HEK293 (cell line): ENCODE results near the gene NAV3.

Source experiments
- CTCF ChIP-seq: fragments of 450-650 bp; formaldehyde crosslinking; IDR thresholded peaks from 2 replicates; pipeline ENCODE4 v1.5.1; 2016; ENCODE audit warnings: missing biosample characterization, missing genetic modification characterization
- KLF16 ChIP-seq: fragments of 450-650 bp; formaldehyde crosslinking; IDR thresholded peaks from 2 replicates; pipeline ENCODE4 v1.5.1; 2017; ENCODE audit warnings: missing biosample characterization, missing genetic modification characterization
- PRDM2 ChIP-seq: fragments of 450-650 bp; formaldehyde crosslinking; IDR thresholded peaks from 2 replicates; pipeline ENCODE4 v1.5.1; 2016; ENCODE audit warnings: missing biosample characterization, missing genetic modification characterization, borderline replicate concordance
- YY2 ChIP-seq: fragments of 450-650 bp; formaldehyde crosslinking; IDR thresholded peaks from 2 replicates; pipeline ENCODE4 v1.5.1; 2016; ENCODE audit warnings: missing biosample characterization, missing genetic modification characterization
- ZBTB1 ChIP-seq: fragments of 450-650 bp; formaldehyde crosslinking; IDR thresholded peaks from 2 replicates; pipeline ENCODE4 v1.5.1; 2016; ENCODE audit warnings: missing biosample characterization, missing genetic modification characterization
- ZBTB8A ChIP-seq: fragments of 450-650 bp; formaldehyde crosslinking; IDR thresholded peaks from 2 replicates; pipeline ENCODE4 v1.5.1; 2016; ENCODE audit warnings: missing biosample characterization, missing genetic modification characterization
- ZNF133 ChIP-seq: fragments of 450-650 bp; formaldehyde crosslinking; IDR thresholded peaks from 2 replicates; pipeline ENCODE4 v1.5.1; 2016; ENCODE audit warnings: missing biosample characterization, missing genetic modification characterization
- ZNF138 ChIP-seq: fragments of 450-650 bp; formaldehyde crosslinking; IDR thresholded peaks from 2 replicates; pipeline ENCODE4 v1.5.1; 2016; ENCODE audit warnings: missing biosample characterization, missing genetic modification characterization, borderline replicate concordance
- ZNF175 ChIP-seq: fragments of 450-650 bp; formaldehyde crosslinking; IDR thresholded peaks from 2 replicates; pipeline ENCODE4 v1.5.1; 2016; ENCODE audit warnings: missing biosample characterization, missing genetic modification characterization
- ZNF26 ChIP-seq: fragments of 450-650 bp; formaldehyde crosslinking; IDR thresholded peaks from 2 replicates; pipeline ENCODE4 v1.5.1; 2016; ENCODE audit warnings: missing biosample characterization, missing genetic modification characterization
- ZNF777 ChIP-seq: fragments of 450-650 bp; formaldehyde crosslinking; IDR thresholded peaks from 2 replicates; pipeline ENCODE4 v1.5.1; 2017; ENCODE audit warnings: missing biosample characterization, missing genetic modification characterization, borderline replicate concordance
- ZNF843 ChIP-seq: fragments of 450-650 bp; formaldehyde crosslinking; IDR thresholded peaks from 2 replicates; pipeline ENCODE4 v1.5.1; 2016; ENCODE audit warnings: missing biosample characterization, missing genetic modification characterization

GRCh38 chr12:78028426-78028825 lies 197.7 kb downstream of the NAV3 start:
- TF ChIP-seq PRDM2, result no peak
- TF ChIP-seq CTCF (tag by site-specific recombination), result no peak
- no peak for TF ChIP-seq ZNF26 (tag by site-specific recombination)
- TF ChIP-seq ZNF777 (tag by site-specific recombination), result no peak
- no peak for TF ChIP-seq ZBTB8A (tag by site-specific recombination)
- TF ChIP-seq KLF16 (tag by site-specific recombination), result no peak
- TF ChIP-seq ZBTB1 (tag by site-specific recombination), result no peak
- no peak for TF ChIP-seq ZNF843 (tag by site-specific recombination)
- no peak for TF ChIP-seq ZNF138 (tag by site-specific recombination)
- no peak for TF ChIP-seq YY2 (tag by site-specific recombination)
- TF ChIP-seq ZNF133 (tag by site-specific recombination), result no peak
- no peak for TF ChIP-seq ZNF175 (tag by site-specific recombination)
